Activated CD4-positive, alpha-beta memory T cell treated with anti-CD3 and anti-CD28 coated beads for 36 hours (primary cell): ENCODE data around the gene RASGRF2. TPM values are rescaled to one million over a fixed set of nuclear protein-coding genes. Genes with fewer than 3 reads are reported as not detected.
"Not testable (repeated sequence)": the region's sequence is repeated elsewhere in the genome, so short reads cannot be mapped to it uniquely, and the experiment has no call there.

Experiments used
- CTCF ChIA-PET: fragments of 350-600 bp; sonication (Branson Sonifier 250); formaldehyde crosslinking; loops from one replicate; lab custom pipeline; 2021; ENCODE audit warnings: antibody characterized with exemption, inconsistent platforms; lab: Charles Lee
- POLR2A ChIA-PET: fragments of 350-600 bp; sonication (Branson Sonifier 250); formaldehyde crosslinking; loops from one replicate; lab custom pipeline; 2021; ENCODE audit warnings: antibody characterized with exemption; lab: Charles Lee
- DNase-seq: peaks from one replicate; pipeline ENCODE4 v3.0.0-alpha.2; 2020
- H3K27ac Mint-ChIP-seq: one replicate; pipeline ENCODE4 v1.8.0; 2021; ENCODE audit warnings: mixed read lengths
- H3K27me3 Mint-ChIP-seq: one replicate; pipeline ENCODE4 v1.8.0; 2021; ENCODE audit warnings: mixed read lengths
- H3K36me3 Mint-ChIP-seq: one replicate; pipeline ENCODE4 v1.8.0; 2021; ENCODE audit warnings: mixed read lengths
- H3K4me1 Mint-ChIP-seq: one replicate; pipeline ENCODE4 v1.8.0; 2021; ENCODE audit warnings: low read depth, mixed read lengths
- H3K4me3 Mint-ChIP-seq: one replicate; pipeline ENCODE4 v1.8.0; 2021; ENCODE audit warnings: mild to moderate bottlenecking, mixed read lengths
- H3K9me3 Mint-ChIP-seq: one replicate; pipeline ENCODE4 v1.8.0; 2021; ENCODE audit warnings: mixed read lengths
- intact Hi-C: fragments of 100-400 bp; cut with micrococcal nuclease; formaldehyde crosslinking; loops from one replicate; pipeline ENCODE4 v1.15.1; 2023
- total RNA-seq, 2 experiments: library from RNA; stranded (reverse); gene quantifications; one replicate each; pipeline ENCODE4 v1.2.3, GENCODE V29; 2021

RASGRF2 gene
- total RNA-seq, 2 experiments from 2014 or later = 7.6 to 8.6 TPM

DNA sequence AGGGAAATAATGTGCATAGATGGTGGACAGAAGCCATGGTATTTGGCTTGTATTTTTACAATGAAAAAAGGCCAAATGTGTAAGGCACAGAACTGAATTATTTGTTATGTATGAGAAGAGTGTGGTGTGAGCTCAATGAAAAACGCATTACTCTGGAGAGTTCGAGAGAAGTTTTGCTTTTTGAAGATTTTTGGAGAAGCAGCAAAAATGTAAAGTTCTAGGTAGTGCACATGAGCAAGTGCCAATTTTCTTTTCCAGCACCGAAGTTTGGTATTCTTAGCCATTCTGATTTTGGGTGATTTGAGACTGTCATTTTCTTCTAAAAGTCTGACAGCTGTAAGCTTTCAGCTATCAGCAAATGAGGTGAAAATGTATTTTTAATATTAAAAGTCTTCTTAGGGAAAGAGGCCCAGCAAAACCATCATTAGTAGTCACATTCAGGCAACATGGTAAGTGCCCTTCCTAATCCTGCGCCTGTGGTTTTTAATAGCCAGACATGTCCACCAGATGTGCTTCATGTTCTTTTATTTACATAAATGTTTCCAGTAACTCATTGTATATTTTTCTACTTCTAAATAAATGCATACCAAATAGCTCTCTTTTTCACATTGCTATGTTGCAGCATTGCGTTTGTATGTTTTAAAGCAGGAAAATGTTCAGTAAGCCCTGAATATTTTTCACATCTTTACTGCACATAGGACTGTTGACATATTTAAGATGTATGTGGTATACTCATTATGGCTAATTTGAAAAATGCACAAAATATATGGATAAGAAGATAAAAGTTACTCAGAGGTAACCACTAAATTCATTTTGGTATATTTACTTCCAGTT is 50.4 kb downstream of the RASGRF2 start:
- Mint-ChIP-seq H3K4me1 (peaks cover 61% of the 10 kb centered on the region), H3K27ac (peak overlapping the region; percentile 36)
- no peak for DNase-seq

GRCh38 chr5:81014348-81014747 is 54.2 kb downstream of the RASGRF2 start:
- DNase-seq = peak; percentile 40
- no peaks in the 10 kb centered on the region for H3K9me3 Mint-ChIP-seq
- no peak overlapping the region for H3K27ac Mint-ChIP-seq
- H3K4me3 Mint-ChIP-seq = no peak overlapping the region
- ChIA-PET CTCF (no interaction called here), POLR2A (no interaction called here)
- peaks cover 66% of the 10 kb centered on the region for H3K4me1 Mint-ChIP-seq
- no peaks in the 10 kb centered on the region for H3K36me3 Mint-ChIP-seq
- H3K27me3 Mint-ChIP-seq = no peaks in the 10 kb centered on the region
- intact Hi-C loops = no loop called here

More for the DNA sequence above, 50.4 kb downstream of the RASGRF2 start:
- Mint-ChIP-seq H3K27me3 (no peaks in the 10 kb centered on the region), H3K9me3 (no peaks in the 10 kb centered on the region), H3K36me3 (no peaks in the 10 kb centered on the region), H3K4me3 (no peak overlapping the region)
- POLR2A ChIA-PET = no interaction called here
- CTCF ChIA-PET = interaction anchor here (1.7 kb wide), 1 partner anchor 98 kb away, joined by 5 read pairs; no protein-coding TSS in a partner anchor
- intact Hi-C loops = no loop called here

GRCh38 chr5:81016116-81016515 is 56.0 kb downstream of the RASGRF2 start:
- Mint-ChIP-seq H3K36me3 (no peaks in the 10 kb centered on the region), H3K27me3 (no peaks in the 10 kb centered on the region), H3K4me3 (no peak overlapping the region), H3K27ac (no peak overlapping the region), H3K9me3 (no peaks in the 10 kb centered on the region), H3K4me1 (peaks cover 66% of the 10 kb centered on the region)
- ChIA-PET POLR2A (interaction anchor here (1.0 kb wide), 1 partner anchor 8 kb away, joined by 3 read pairs; no protein-coding TSS in a partner anchor), CTCF (interaction anchor here (1.6 kb wide), 1 partner anchor 9 kb away, joined by 4 read pairs; no protein-coding TSS in a partner anchor)
- intact Hi-C loops = no loop called here
- no peak for DNase-seq

DNA sequence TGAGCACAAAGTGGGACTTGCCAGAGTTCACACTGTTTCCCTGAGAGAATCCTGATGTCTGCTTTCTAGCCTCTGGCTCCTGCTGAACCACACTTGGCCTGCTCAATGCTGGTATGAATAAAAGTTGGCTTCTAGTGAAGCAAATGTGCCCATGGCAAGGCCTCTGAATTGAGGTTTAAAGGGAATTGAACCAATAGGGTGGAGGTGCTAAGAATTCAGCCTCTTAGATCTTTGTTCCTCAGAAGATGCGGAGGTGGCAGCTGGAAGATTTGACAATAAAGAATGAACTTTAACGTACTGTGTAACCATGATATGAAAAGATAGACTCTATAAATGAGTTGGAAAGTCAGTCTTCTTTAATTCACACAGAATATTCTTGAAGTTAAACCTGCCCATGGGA is 57.2 kb downstream of the RASGRF2 start:
- no peak overlapping the region for H3K4me3 Mint-ChIP-seq
- no peaks in the 10 kb centered on the region for H3K27me3 Mint-ChIP-seq
- H3K9me3 Mint-ChIP-seq = no peaks in the 10 kb centered on the region
- DNase-seq = no peak
- peak overlapping the region; percentile 6 for H3K27ac Mint-ChIP-seq
- ChIA-PET CTCF (no interaction called here), POLR2A (interaction anchor here (1.0 kb wide), 1 partner anchor 9 kb away, joined by 3 read pairs; no protein-coding TSS in a partner anchor)
- intact Hi-C loops = no loop called here
- peaks cover 70% of the 10 kb centered on the region for H3K4me1 Mint-ChIP-seq
- H3K36me3 Mint-ChIP-seq = no peaks in the 10 kb centered on the region

GRCh38 chr5:81018608-81019007 is 58.4 kb downstream of the RASGRF2 start:
- H3K4me3 Mint-ChIP-seq, H3K27me3 Mint-ChIP-seq, H3K9me3 Mint-ChIP-seq, intact Hi-C loops, H3K36me3 Mint-ChIP-seq: not testable (repeated sequence)
- peak; percentile 46 for DNase-seq
- ChIA-PET POLR2A (interaction anchor here (0.6 kb wide), 1 partner anchor 165 kb away, joined by 3 read pairs; no protein-coding TSS in a partner anchor), CTCF (interaction anchor here (0.9 kb wide), 1 partner anchor 11 kb away, joined by 3 read pairs; no protein-coding TSS in a partner anchor)
- H3K27ac Mint-ChIP-seq = peak overlapping the region; percentile 6
- peaks cover 76% of the 10 kb centered on the region for H3K4me1 Mint-ChIP-seq

DNA sequence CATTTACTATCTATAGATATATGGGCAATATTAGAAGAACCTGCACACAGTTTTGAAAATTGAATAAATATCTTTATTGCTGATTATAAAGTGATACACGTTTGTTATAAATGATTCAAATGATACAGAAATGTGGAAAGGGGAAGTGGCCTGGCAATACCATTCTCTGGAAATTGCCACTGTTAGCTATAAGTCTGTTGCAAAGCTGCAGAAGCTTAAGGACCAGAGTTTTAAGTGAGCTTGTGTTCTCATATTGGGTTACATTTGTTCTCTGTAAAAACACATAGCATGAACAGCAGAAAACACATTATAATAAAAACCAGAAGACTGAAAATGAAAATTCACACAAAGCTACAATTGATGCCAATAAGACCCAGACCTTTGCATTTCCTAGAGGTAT is 59.6 kb downstream of the RASGRF2 start:
- intact Hi-C loops = no loop called here
- Mint-ChIP-seq H3K27me3 (no peaks in the 10 kb centered on the region), H3K4me3 (no peak overlapping the region), H3K9me3 (no peaks in the 10 kb centered on the region), H3K4me1 (peaks cover 74% of the 10 kb centered on the region), H3K36me3 (no peaks in the 10 kb centered on the region), H3K27ac (no peak overlapping the region)
- POLR2A ChIA-PET = no interaction called here
- DNase-seq = no peak
- CTCF ChIA-PET = no interaction called here

DNA sequence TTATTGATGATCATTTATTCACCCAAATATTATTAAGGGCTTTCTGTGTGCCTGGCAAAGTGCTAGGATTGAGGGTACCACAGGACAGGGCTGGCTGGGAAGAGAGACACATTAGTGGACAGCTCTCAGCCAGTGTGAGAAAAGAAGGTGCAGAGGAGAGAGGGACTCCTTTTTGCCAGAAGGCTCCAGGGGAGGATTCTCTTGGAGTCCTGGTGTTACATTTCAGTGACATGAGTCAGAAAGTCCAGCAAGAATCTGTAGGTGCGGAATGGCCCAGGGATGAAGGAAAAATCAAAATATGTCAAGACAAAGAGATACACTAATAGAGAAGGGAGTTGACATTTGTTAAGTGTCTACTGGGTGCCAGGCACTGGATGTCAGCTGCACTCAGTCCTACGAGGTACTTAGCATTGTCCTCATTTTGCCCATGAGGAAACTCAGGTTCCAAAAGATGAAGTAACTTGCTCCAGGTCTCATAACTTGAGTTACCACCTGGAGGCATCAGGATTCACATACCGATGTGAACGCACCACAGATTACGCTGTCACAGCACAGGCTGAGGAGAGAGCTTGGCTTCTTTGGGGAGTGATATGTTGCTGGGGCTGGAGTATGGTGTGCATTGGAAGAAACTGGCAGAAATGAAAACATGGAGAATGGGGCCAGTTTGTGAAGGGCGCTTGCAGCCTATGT is 60.5 kb downstream of the RASGRF2 start:
- Mint-ChIP-seq H3K36me3 (no peaks in the 10 kb centered on the region), H3K4me1 (peaks cover 80% of the 10 kb centered on the region), H3K27ac (no peak overlapping the region), H3K27me3 (no peaks in the 10 kb centered on the region), H3K9me3 (no peaks in the 10 kb centered on the region), H3K4me3 (no peak overlapping the region)
- intact Hi-C loops = no loop called here
- ChIA-PET POLR2A (no interaction called here), CTCF (no interaction called here)
- DNase-seq = no peak

DNA sequence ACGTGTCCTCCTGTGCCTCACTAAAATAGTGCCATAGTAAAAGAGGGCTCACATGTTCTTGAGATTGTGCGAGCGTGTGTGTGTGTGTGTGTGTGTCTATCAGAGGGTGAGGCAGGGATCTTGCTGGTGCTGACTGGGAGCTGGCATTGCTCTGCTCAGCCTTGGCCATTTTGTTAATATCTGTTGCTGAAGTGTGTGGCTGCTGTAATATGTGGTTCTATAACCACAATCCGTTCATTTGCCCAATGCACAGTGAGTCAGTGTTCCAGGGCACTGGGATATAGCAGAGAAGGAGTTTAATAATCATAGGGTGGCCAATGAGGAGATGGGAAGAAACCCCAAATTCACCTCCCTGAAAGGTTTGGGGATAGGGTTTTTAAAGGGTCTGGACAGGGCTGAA is 61.3 kb downstream of the RASGRF2 start:
- H3K27me3 Mint-ChIP-seq = no peaks in the 10 kb centered on the region
- no peak for DNase-seq
- H3K4me3 Mint-ChIP-seq = no peak overlapping the region
- peaks cover 78% of the 10 kb centered on the region for H3K4me1 Mint-ChIP-seq
- ChIA-PET CTCF (no interaction called here), POLR2A (no interaction called here)
- H3K9me3 Mint-ChIP-seq = no peaks in the 10 kb centered on the region
- no peak overlapping the region for H3K27ac Mint-ChIP-seq
- H3K36me3 Mint-ChIP-seq = no peaks in the 10 kb centered on the region
- intact Hi-C loops = no loop called here

DNA sequence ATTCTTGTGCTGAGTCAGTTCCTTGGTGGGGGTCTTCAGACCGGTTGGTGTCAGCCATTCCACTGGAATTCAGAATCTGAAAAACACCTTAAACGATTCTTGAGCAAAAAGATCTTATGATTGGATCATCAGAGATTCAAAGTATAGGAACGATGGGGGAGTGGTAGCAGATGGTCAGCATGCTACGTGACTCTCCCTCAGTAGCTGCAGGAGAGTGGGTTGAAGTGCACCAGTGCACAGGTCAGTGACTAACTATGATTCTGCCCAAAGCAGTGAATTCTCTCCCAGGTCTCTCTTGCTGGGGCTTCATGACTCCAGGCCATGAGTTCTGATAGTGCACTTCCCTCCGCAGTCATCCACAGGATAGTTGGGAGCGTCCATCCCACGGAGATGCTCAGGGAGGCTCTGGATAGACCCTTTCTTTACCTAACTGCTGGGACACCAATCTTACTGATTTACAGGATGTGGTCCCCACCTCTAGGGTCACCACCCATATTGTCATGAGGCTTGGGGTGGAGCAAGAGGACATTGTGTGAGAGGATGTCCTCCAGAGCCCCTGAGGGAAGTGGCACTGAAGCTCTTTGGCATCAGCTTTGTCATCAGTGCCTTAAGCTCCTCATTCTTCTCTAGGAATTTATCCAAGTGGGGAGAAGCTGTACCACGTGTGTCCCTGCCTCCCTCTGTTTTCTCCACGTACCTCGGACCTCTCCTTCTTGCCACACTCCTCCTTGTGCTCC is 62.0 kb downstream of the RASGRF2 start:
- CTCF ChIA-PET = no interaction called here
- Mint-ChIP-seq H3K36me3 (no peaks in the 10 kb centered on the region), H3K27ac (no peak overlapping the region), H3K27me3 (no peaks in the 10 kb centered on the region), H3K4me3 (no peak overlapping the region), H3K4me1 (peaks cover 72% of the 10 kb centered on the region), H3K9me3 (no peaks in the 10 kb centered on the region)
- POLR2A ChIA-PET = no interaction called here
- no peak for DNase-seq
- intact Hi-C loops = no loop called here

DNA sequence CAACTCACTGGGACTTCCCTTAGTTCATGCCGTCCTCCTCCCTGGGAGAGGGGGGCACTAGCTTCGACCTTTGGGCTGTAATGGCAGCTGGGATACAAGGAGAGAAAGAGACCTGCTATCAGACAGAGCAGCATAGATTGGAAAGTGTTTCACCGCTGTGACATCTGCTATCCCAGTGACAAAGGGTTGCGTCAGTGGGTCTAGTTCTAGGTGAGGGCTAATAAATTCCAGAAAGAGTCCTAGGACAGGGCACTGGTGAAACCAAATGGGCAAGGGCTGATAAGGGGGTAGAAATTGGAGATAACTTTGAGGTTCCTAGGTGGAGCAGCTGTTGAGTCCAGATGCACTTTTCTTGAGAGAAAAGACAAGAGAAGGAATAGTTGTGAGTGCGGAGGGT is 62.5 kb downstream of the RASGRF2 start:
- Mint-ChIP-seq H3K4me1 (peaks cover 71% of the 10 kb centered on the region), H3K27ac (no peak overlapping the region), H3K4me3 (no peak overlapping the region), H3K9me3 (no peaks in the 10 kb centered on the region), H3K27me3 (no peaks in the 10 kb centered on the region), H3K36me3 (no peaks in the 10 kb centered on the region)
- ChIA-PET CTCF (no interaction called here), POLR2A (no interaction called here)
- intact Hi-C loops = no loop called here
- no peak for DNase-seq

DNA sequence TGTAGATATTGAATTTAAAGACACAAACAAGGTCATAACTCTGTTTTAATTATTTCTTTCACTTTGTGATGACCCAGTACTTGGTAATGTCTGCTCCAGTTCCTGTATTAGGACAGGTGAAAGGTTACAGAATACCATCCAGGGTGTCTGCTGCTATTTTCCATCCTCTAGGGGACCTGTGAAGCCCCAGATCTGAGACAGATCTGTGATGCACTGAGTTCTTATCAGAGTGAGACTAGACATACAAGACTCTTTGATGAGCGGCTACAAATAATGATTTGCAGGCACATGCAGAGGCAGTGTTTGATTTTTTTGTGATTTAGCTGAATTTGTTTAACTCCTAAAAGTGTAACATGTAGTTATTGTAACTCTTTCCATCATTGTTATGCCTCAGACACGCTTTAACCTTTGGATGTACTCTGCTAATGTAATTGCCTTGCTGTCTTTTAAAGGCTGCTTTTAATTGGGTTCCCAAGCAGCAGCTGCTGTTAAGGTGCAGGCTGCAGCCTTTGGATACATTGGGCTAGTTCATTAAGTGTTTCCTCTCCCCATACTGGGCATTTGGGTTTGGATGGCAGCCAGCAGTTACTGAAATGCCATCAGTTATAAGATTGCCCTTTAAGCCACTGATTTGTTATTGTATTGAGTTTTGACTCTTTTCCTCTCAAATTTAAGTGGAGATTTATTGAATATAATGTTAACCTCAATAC is 63.3 kb downstream of the RASGRF2 start:
- Mint-ChIP-seq H3K27ac (no peak overlapping the region), H3K9me3 (no peaks in the 10 kb centered on the region), H3K27me3 (no peaks in the 10 kb centered on the region), H3K36me3 (no peaks in the 10 kb centered on the region), H3K4me3 (no peak overlapping the region), H3K4me1 (peaks cover 66% of the 10 kb centered on the region)
- no peak for DNase-seq
- intact Hi-C loops = no loop called here
- POLR2A ChIA-PET = no interaction called here
- CTCF ChIA-PET = interaction anchor here (0.7 kb wide), 1 partner anchor 276 kb away, joined by 3 read pairs; no protein-coding TSS in a partner anchor
